ENCODE results near the gene FOXO4.

DNA sequence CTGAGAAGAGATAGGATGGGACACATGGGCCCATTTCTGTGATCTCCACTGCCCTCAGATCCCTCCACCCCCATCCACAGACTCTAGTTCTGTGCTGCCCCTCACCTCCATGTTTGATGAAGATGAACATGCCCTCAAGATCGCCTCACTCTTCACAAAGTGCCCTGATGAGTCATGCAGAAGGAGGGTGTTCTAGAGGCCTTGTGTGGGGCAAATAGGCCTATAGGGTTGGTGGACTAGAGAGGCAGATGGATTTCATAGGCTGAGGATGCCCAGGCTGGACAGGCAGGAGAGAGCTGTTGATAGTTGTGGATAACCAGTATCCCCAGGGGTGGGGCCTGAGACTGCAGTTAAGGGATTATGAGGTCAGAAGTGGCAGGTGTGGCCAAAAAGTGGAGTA, 10.8 kb downstream of the FOXO4 start, which contains the start of gene CXorf65:
- TF ChIP-seq POLR2A (IDR thresholded peaks at IDR 0.05; ENCODE audit: low read length) (peak; percentile 34), GATA1 (IDR thresholded peaks at IDR 0.05; ENCODE audit: low read depth, low read length) (no peak)
